ENCODE results near the gene MEIS1.

MEIS1 gene

GRCh38 chr2:66495788-66496640 is 61.1 kb downstream of the MEIS1 start:
- Histone ChIP-seq H4K91ac (ENCODE audit: low read depth, low read length, poor library complexity) (no peak overlapping the region), H3K4me3 (ENCODE audit: low read length in 2 of 2) (no peak overlapping the region), H3K9ac (ENCODE audit: low read depth, low read length, poor library complexity) (no peak overlapping the region), H3K27me3 (ENCODE audit: control insufficient read depth in 3 of 3, insufficient read depth in 3 of 3, low read depth in 1 of 3, low read length in 3 of 3) (peaks cover 0 to 2% (median 0%) of the 10 kb centered on the region in 3 experiments), H3K4me2 (ENCODE audit: insufficient read depth, low read length, poor library complexity, severe bottlenecking) (no peak overlapping the region), H3K4me1 (ENCODE audit: control insufficient read depth in 2 of 2, insufficient read depth in 1 of 2, low read depth in 1 of 2, low read length in 2 of 2) (peaks cover 22 to 30% of the 10 kb centered on the region in 2 donors), H3K79me1 (ENCODE audit: low read depth, low read length) (no peaks in the 10 kb centered on the region), H3K18ac (ENCODE audit: low read length) (no peak overlapping the region), H3K23ac (ENCODE audit: low read depth, low read length, poor library complexity) (no peak overlapping the region), H4K8ac (ENCODE audit: low read depth, low read length) (no peak overlapping the region), H2BK5ac (ENCODE audit: low read length) (no peak overlapping the region), H3K4ac (ENCODE audit: low read length) (no peak overlapping the region), H3K27ac (replicated peaks; ENCODE audit: low read length) (no peak overlapping the region), H2BK15ac (ENCODE audit: low read length) (no peak overlapping the region), H3K36me3 (replicated peaks in 1 of 2; ENCODE audit: control insufficient read depth in 2 of 2, insufficient read depth in 2 of 2, low read length in 2 of 2) (peaks cover 0 to 11% of the 10 kb centered on the region in 2 donors), H2BK12ac (ENCODE audit: low read length) (no peak overlapping the region), H3K14ac (ENCODE audit: low read length) (no peak overlapping the region), H2AK5ac (ENCODE audit: low read depth, low read length) (no peak overlapping the region), H3K9me3 (replicated peaks in 1 of 2; ENCODE audit: control insufficient read depth in 2 of 2, insufficient read depth in 1 of 2, low read depth in 1 of 2, low read length in 2 of 2) (no peaks in the 10 kb centered on the region), H2AFZ (ENCODE audit: low read length) (no peak overlapping the region), H2BK120ac (ENCODE audit: low read depth, low read length) (no peak overlapping the region)
- no peak for DNase-seq (ENCODE audit: low spot score)
- WGBS, 2 donors (ENCODE audit: extremely low coverage in 2 of 2, insufficient read length in 2 of 2, insufficient replicate concordance in 1 of 2) = no CpG with 5 or more reads among the region's 13 CpGs

- H3K9ac ChIP-seq (ENCODE audit: low read depth, low read length, poor library complexity) = no peak overlapping the region
- no peak overlapping the region for H3K4ac ChIP-seq (ENCODE audit: low read length)
- H4K91ac ChIP-seq (ENCODE audit: low read depth, low read length, poor library complexity) = no peak overlapping the region
- H3K4me2 ChIP-seq (ENCODE audit: insufficient read depth, low read length, poor library complexity, severe bottlenecking) = no peak overlapping the region
- no peak overlapping the region for H4K8ac ChIP-seq (ENCODE audit: low read depth, low read length)
- peaks cover 22 to 28% of the 10 kb centered on the region in 2 donors for H3K4me1 ChIP-seq (ENCODE audit: control insufficient read depth in 2 of 2, insufficient read depth in 1 of 2, low read depth in 1 of 2, low read length in 2 of 2)
- no peak overlapping the region for H2BK12ac ChIP-seq (ENCODE audit: low read length)
- H3K27ac ChIP-seq (replicated peaks; ENCODE audit: low read length) = no peak overlapping the region
- H2BK15ac ChIP-seq (ENCODE audit: low read length) = no peak overlapping the region
- peaks cover 0 to 2% (median 0%) of the 10 kb centered on the region in 3 experiments for H3K27me3 ChIP-seq (ENCODE audit: control insufficient read depth in 3 of 3, insufficient read depth in 3 of 3, low read depth in 1 of 3, low read length in 3 of 3)
- peaks cover 0 to 11% of the 10 kb centered on the region in 2 donors for H3K36me3 ChIP-seq (replicated peaks in 1 of 2; ENCODE audit: control insufficient read depth in 2 of 2, insufficient read depth in 2 of 2, low read length in 2 of 2)
- no peak overlapping the region for H3K14ac ChIP-seq (ENCODE audit: low read length)
- no peak overlapping the region for H2BK120ac ChIP-seq (ENCODE audit: low read depth, low read length)
- no peak overlapping the region for H3K4me3 ChIP-seq (ENCODE audit: low read length in 2 of 2)
- no CpG with 5 or more reads among the region's 5 CpGs for WGBS, 2 donors (ENCODE audit: extremely low coverage in 2 of 2, insufficient read length in 2 of 2, insufficient replicate concordance in 1 of 2)
- H2AK5ac ChIP-seq (ENCODE audit: low read depth, low read length) = no peak overlapping the region
- H3K79me1 ChIP-seq (ENCODE audit: low read depth, low read length) = no peaks in the 10 kb centered on the region
- no peak overlapping the region for H2AFZ ChIP-seq (ENCODE audit: low read length)
- no peak overlapping the region for H2BK5ac ChIP-seq (ENCODE audit: low read length)
- no peaks in the 10 kb centered on the region for H3K9me3 ChIP-seq (replicated peaks in 1 of 2; ENCODE audit: control insufficient read depth in 2 of 2, insufficient read depth in 1 of 2, low read depth in 1 of 2, low read length in 2 of 2)
- H3K23ac ChIP-seq (ENCODE audit: low read depth, low read length, poor library complexity) = no peak overlapping the region
- no peak for DNase-seq (ENCODE audit: low spot score)
- H3K18ac ChIP-seq (ENCODE audit: low read length) = no peak overlapping the region
These were observed 61.9 kb downstream of the MEIS1 start for GRCh38 chr2:66496670-66497420.

- Histone ChIP-seq H2BK120ac (ENCODE audit: low read depth, low read length) (no peak overlapping the region), H4K91ac (ENCODE audit: low read depth, low read length, poor library complexity) (no peak overlapping the region), H3K9me3 (replicated peaks in 1 of 2; ENCODE audit: control insufficient read depth in 2 of 2, insufficient read depth in 1 of 2, low read depth in 1 of 2, low read length in 2 of 2) (no peaks in the 10 kb centered on the region), H4K8ac (ENCODE audit: low read depth, low read length) (no peak overlapping the region), H3K27ac (replicated peaks; ENCODE audit: low read length) (no peak overlapping the region), H2BK5ac (ENCODE audit: low read length) (no peak overlapping the region), H2AK5ac (ENCODE audit: low read depth, low read length) (no peak overlapping the region), H3K9ac (ENCODE audit: low read depth, low read length, poor library complexity) (no peak overlapping the region), H3K18ac (ENCODE audit: low read length) (no peak overlapping the region), H2AFZ (ENCODE audit: low read length) (no peak overlapping the region), H3K14ac (ENCODE audit: low read length) (no peak overlapping the region), H3K36me3 (replicated peaks in 1 of 2; ENCODE audit: control insufficient read depth in 2 of 2, insufficient read depth in 2 of 2, low read length in 2 of 2) (peaks cover 0 to 11% of the 10 kb centered on the region in 2 donors), H3K23ac (ENCODE audit: low read depth, low read length, poor library complexity) (no peak overlapping the region), H3K27me3 (ENCODE audit: control insufficient read depth in 3 of 3, insufficient read depth in 3 of 3, low read depth in 1 of 3, low read length in 3 of 3) (no peaks in the 10 kb centered on the region), H3K4me3 (ENCODE audit: low read length in 2 of 2) (no peak overlapping the region), H3K4ac (ENCODE audit: low read length) (no peak overlapping the region), H2BK12ac (ENCODE audit: low read length) (no peak overlapping the region), H3K79me1 (ENCODE audit: low read depth, low read length) (no peaks in the 10 kb centered on the region), H3K4me1 (ENCODE audit: control insufficient read depth in 2 of 2, insufficient read depth in 1 of 2, low read depth in 1 of 2, low read length in 2 of 2) (peaks cover 19 to 28% of the 10 kb centered on the region in 2 donors), H3K4me2 (ENCODE audit: insufficient read depth, low read length, poor library complexity, severe bottlenecking) (no peak overlapping the region), H2BK15ac (ENCODE audit: low read length) (no peak overlapping the region)
- DNase-seq (ENCODE audit: low spot score) = no peak
- no CpG with 5 or more reads among the region's 6 CpGs for WGBS, 2 donors (ENCODE audit: extremely low coverage in 2 of 2, insufficient read length in 2 of 2, insufficient replicate concordance in 1 of 2)
These were observed 62.7 kb downstream of the MEIS1 start for GRCh38 chr2:66497431-66498288.

Measured in neuronal stem cell (in vitro differentiated cells).